OCI-LY1 (cell line): ENCODE results near the gene MNT.

Experiments
- CTCF ChIP-seq: fragments of 200-600 bp; sonication (generic), shearing (Covaris generic); IDR thresholded peaks from 2 replicates; pipeline ENCODE4 v1.5.1; 2017; ENCODE audit warnings: mild to moderate bottlenecking, antibody characterized with exemption, low read length, moderate library complexity, mixed read lengths
- EZH2 ChIP-seq: fragments of 200-600 bp; sonication (generic), shearing (Covaris generic); IDR thresholded peaks from 2 replicates; pipeline ENCODE4 v1.8.0; 2017; ENCODE audit warnings: borderline replicate concordance, mixed run types, mild to moderate bottlenecking, antibody characterized with exemption, low read length, moderate library complexity, mixed read lengths

- no peak for TF ChIP-seq CTCF
- TF ChIP-seq EZH2, result no peak
Observed at GRCh38 chr17:2427910-2428309, 27.1 kb upstream of the MNT start.
